HCT116 (cell line): ENCODE data around the gene PRSS27. TPM values are rescaled to one million over a fixed set of nuclear protein-coding genes. Genes with fewer than 3 reads are reported as not detected.

Experiments used
- ATAC-seq: fragments of 200-7000 bp; cut with Tn5 transposase; 2 replicates; pipeline ENCODE4 v1.9.1; 2020; ENCODE audit warnings: mild to moderate bottlenecking, moderate library complexity
- BruUV-seq: library from RNA; stranded (reverse); fragments of 400-500 nt; replicated peaks from 2 replicates; lab custom pipeline; 2021; lab: Mats Ljungman, UMichigan
- CTCF ChIA-PET: fragments of 300-600 bp; sonication (Branson Sonifier 250); formaldehyde crosslinking; loops from one replicate; lab custom pipeline; 2021; ENCODE audit warnings: antibody characterized with exemption; lab: Charles Lee
- POLR2A ChIA-PET: fragments of 300-600, 350-600 bp; sonication (Branson Sonifier 250); formaldehyde crosslinking; loops from one replicate; lab custom pipeline; 2021; ENCODE audit warnings: antibody characterized with exemption; lab: Charles Lee
- RAD21 ChIA-PET, 2 experiments: fragments of 300-600 bp; sonication (Branson Sonifier 250); formaldehyde crosslinking; loops; one replicate each; lab custom pipeline; 2023; ENCODE audit warnings: low total read pairs in 2 of 2; ENCODE audit not compliant: uncharacterized antibody in 2 of 2, unreplicated experiment in 2 of 2, low non-redundant PET in 1 of 2; lab: Charles Lee
- DNase-seq: peaks from one replicate; pipeline ENCODE4 v3.0.0-alpha.2; 2010; ENCODE audit warnings: low read depth, low spot score
- H2AFZ ChIP-seq: fragments of 200-600 bp; shearing (Covaris generic), sonication (generic); 2 replicates; pipeline ENCODE4 v1.6.1; 2017; ENCODE audit warnings: low read depth, mixed run types, mixed read lengths, antibody characterized with exemption, low read length; ENCODE audit not compliant: poor library complexity, severe bottlenecking
- H3K27ac ChIP-seq: 2 replicates; pipeline ENCODE4 v1.5.1; 2012; ENCODE audit warnings: low read depth, low read length
- H3K27me3 ChIP-seq: fragments of 200-600 bp; sonication (generic); 2 replicates; pipeline ENCODE4 v1.6.1; 2016; ENCODE audit warnings: mixed run types, low read length, mixed read lengths; ENCODE audit not compliant: insufficient read depth
- H3K36me3 ChIP-seq, 2 experiments: fragments of 200-500 bp in 1 of 2; fragments of 200-600 bp in 1 of 2; sonication (Bioruptor generic) in 1 of 2; sonication (generic) in 1 of 2; 2 replicates each; pipeline versions ENCODE4 v1.5.1 to v1.6.1; 2014 to 2016; ENCODE audit warnings: low read length in 2 of 2, inconsistent platforms in 1 of 2, mixed read lengths in 1 of 2, mixed run types in 1 of 2; ENCODE audit not compliant: insufficient read depth in 2 of 2, control insufficient read depth in 1 of 2
- H3K4me1 ChIP-seq, 2 experiments: fragments of 200-600 bp in 1 of 2; sonication (generic) in 1 of 2; 2 replicates each; pipeline versions ENCODE4 v1.5.1 to v1.6.1; 2012 to 2017; ENCODE audit warnings: low read length in 2 of 2, inconsistent platforms in 1 of 2, mild to moderate bottlenecking in 1 of 2, mixed read lengths in 1 of 2, mixed run types in 1 of 2, moderate library complexity in 1 of 2; ENCODE audit not compliant: insufficient read depth in 2 of 2, control insufficient read depth in 1 of 2
- H3K4me2 ChIP-seq: fragments of 200-600 bp; sonication (generic); 2 replicates; pipeline ENCODE4 v1.6.1; 2017; ENCODE audit warnings: mixed run types, low read length, mixed read lengths
- H3K4me3 ChIP-seq, 2 experiments: fragments of 200-600 bp in 1 of 2; sonication (generic) in 1 of 2; replicated peaks in 1 of 2; 2 replicates each; pipeline ENCODE4 v1.5.1; 2011 to 2016; ENCODE audit warnings: low read length in 2 of 2, control low read depth in 1 of 2, low read depth in 1 of 2, mild to moderate bottlenecking in 1 of 2, mixed read lengths in 1 of 2, mixed run types in 1 of 2
- H3K79me2 ChIP-seq: fragments of 200-600 bp; sonication (generic); 2 replicates; pipeline ENCODE4 v1.6.1; 2017; ENCODE audit warnings: mild to moderate bottlenecking, mixed run types, low read length, moderate library complexity, mixed read lengths; ENCODE audit not compliant: insufficient read depth
- H3K9ac ChIP-seq: fragments of 200-600 bp; sonication (generic); 2 replicates; pipeline ENCODE4 v1.6.1; 2016; ENCODE audit warnings: low read length, mixed read lengths
- H3K9me2 ChIP-seq: fragments of 200-600 bp; sonication (generic), shearing (Covaris generic); 2 replicates; pipeline ENCODE4 v1.6.1; 2017; ENCODE audit warnings: mixed run types, mild to moderate bottlenecking, moderate library complexity; ENCODE audit not compliant: insufficient read depth
- H3K9me3 ChIP-seq, 2 experiments: fragments of 200-500 bp in 1 of 2; fragments of 200-600 bp in 1 of 2; sonication (Bioruptor generic) in 1 of 2; sonication (generic) in 1 of 2; 2 replicates each; pipeline ENCODE4 v1.6.1; 2014 to 2017; ENCODE audit warnings: low read length in 2 of 2, mixed read lengths in 2 of 2, inconsistent platforms in 1 of 2, low read depth in 1 of 2, mild to moderate bottlenecking in 1 of 2, mixed run types in 1 of 2, moderate library complexity in 1 of 2; ENCODE audit not compliant: control insufficient read depth in 1 of 2, insufficient read depth in 1 of 2
- H4K20me1 ChIP-seq: fragments of 200-600 bp; sonication (generic), shearing (Covaris generic); 2 replicates; pipeline ENCODE4 v1.6.1; 2017; ENCODE audit warnings: mixed run types, mild to moderate bottlenecking, moderate library complexity; ENCODE audit not compliant: insufficient read depth
- CBX3 ChIP-seq: IDR thresholded peaks from 2 replicates; pipeline ENCODE4 v1.6.1; 2012; ENCODE audit warnings: low read depth
- CTCF ChIP-seq, 3 experiments: fragments of 200-600 bp in 1 of 3; sonication (generic) in 1 of 3; IDR thresholded peaks in 2 of 3; conservative IDR thresholded peaks in 1 of 3; 2 replicates each; pipeline ENCODE4 v1.5.1; 2012 to 2017; ENCODE audit warnings: low read depth in 2 of 3, low read length in 2 of 3, antibody characterized with exemption in 1 of 3, borderline replicate concordance in 1 of 3, control low read depth in 1 of 3, mild to moderate bottlenecking in 1 of 3, mixed read lengths in 1 of 3, mixed run types in 1 of 3, moderate library complexity in 1 of 3; ENCODE audit not compliant: insufficient read depth in 1 of 3
- ELF1 ChIP-seq: IDR thresholded peaks from 2 replicates; pipeline ENCODE4 v1.6.1; 2012; ENCODE audit warnings: low read depth, borderline replicate concordance
- EZH2phosphoT487 ChIP-seq: fragments of 200-600 bp; IDR thresholded peaks from 2 replicates; pipeline ENCODE4 v1.6.1; 2018; ENCODE audit warnings: antibody characterized with exemption, borderline replicate concordance
- FOSL1 ChIP-seq: IDR thresholded peaks from 2 replicates; pipeline ENCODE4 v1.6.1; 2012; ENCODE audit warnings: low read depth
- JUND ChIP-seq: IDR thresholded peaks from 2 replicates; pipeline ENCODE4 v1.6.1; 2012
- MAX ChIP-seq: IDR thresholded peaks from 2 replicates; pipeline ENCODE4 v1.6.1; 2012
- POLR2A ChIP-seq: IDR thresholded peaks from 2 replicates; pipeline ENCODE4 v1.7.0; 2011; ENCODE audit warnings: borderline replicate concordance; ENCODE audit not compliant: insufficient read depth, insufficient read length; ENCODE audit errors: extremely low read depth
- REST ChIP-seq: IDR thresholded peaks from 2 replicates; pipeline ENCODE4 v1.6.1; 2012; ENCODE audit warnings: low read depth
- SIN3A ChIP-seq: IDR thresholded peaks from 2 replicates; pipeline ENCODE4 v1.6.1; 2012; ENCODE audit warnings: low read depth
- SP1 ChIP-seq: IDR thresholded peaks from 2 replicates; pipeline ENCODE4 v1.6.1; 2012; ENCODE audit warnings: low read depth
- YY1 ChIP-seq: IDR thresholded peaks from 2 replicates; pipeline ENCODE4 v1.6.1; 2011; ENCODE audit warnings: low read length, low read depth, moderate library complexity, mild to moderate bottlenecking; ENCODE audit not compliant: insufficient replicate concordance; ENCODE audit errors: extremely low read depth
- ZBTB33 ChIP-seq: IDR thresholded peaks from 2 replicates; pipeline ENCODE4 v1.6.1; 2011; ENCODE audit warnings: mild to moderate bottlenecking, low read length, moderate library complexity; ENCODE audit not compliant: insufficient replicate concordance; ENCODE audit errors: extremely low read depth
- ZNF274 ChIP-seq: fragments of 200-500 bp; sonication (Bioruptor generic); IDR thresholded peaks from 2 replicates; pipeline ENCODE4 v1.6.1; 2014; ENCODE audit warnings: mild to moderate bottlenecking, low read depth, low read length, inconsistent platforms
- intact Hi-C: fragments of 100-400 bp; cut with micrococcal nuclease; formaldehyde crosslinking; loops from 2 replicates; pipeline ENCODE4 v1.10.0; 2022
- total RNA-seq: library from RNA; stranded (reverse); gene quantifications from one replicate; pipeline ENCODE4 v1.2.1, GENCODE V29; 2021; ENCODE audit not compliant: unreplicated experiment

Gene PRSS27
- total RNA-seq, 1 experiment from 2014 or later = 3.3 TPM

- peak; percentile 70 for TF ChIP-seq SP1
- TF ChIP-seq ELF1 = peak; percentile 84; the same call in 1 of the 2 replicates
- TF ChIP-seq POLR2A = no peak
- TF ChIP-seq ZNF274 = no peak
- 0 out of 2 replicates have a peak, but pooled peaks have one; percentile 31 for TF ChIP-seq SIN3A
These were observed 46.7 kb downstream of the PRSS27 start (continued) for GRCh38 chr16:2673066-2673999.

- H3K4me3 ChIP-seq = no peak overlapping the region
- H3K4me2 ChIP-seq = peak overlapping the region; percentile 78; the same call in 1 of the 2 replicates
- TF ChIP-seq ZBTB33 (no peak), EZH2phosphoT487 (no peak), POLR2A (no peak), CBX3 (no peak), YY1 (no peak), MAX (no peak), REST (no peak), FOSL1 (no peak), JUND (no peak), CTCF (IDR thresholded peaks at IDR 0.05 in 2 of 3, conservative IDR thresholded peaks at IDR 0.05 in 1 of 3; ENCODE audit: borderline replicate concordance in 1 of 3, insufficient read depth in 1 of 3, low read depth in 2 of 3, low read length in 2 of 3) (no peak)
- H3K9ac ChIP-seq = no peak overlapping the region
- no peak for ATAC-seq
- H4K20me1 ChIP-seq = no peaks in the 10 kb centered on the region
- no peak for DNase-seq
- CTCF ChIA-PET = no interaction called here
- H3K27ac ChIP-seq = no peak overlapping the region
- H3K9me2 ChIP-seq = no peaks in the 10 kb centered on the region
- peaks cover 25 to 36% of the 10 kb centered on the region in 2 experiments for H3K4me1 ChIP-seq
- peaks cover 9% of the 10 kb centered on the region for H3K79me2 ChIP-seq
- intact Hi-C loops = no loop called here
- RAD21 ChIA-PET = no interaction called here
- H3K36me3 ChIP-seq = no peaks in the 10 kb centered on the region; a peak in 1 of 4 replicates
- H3K9me3 ChIP-seq = no peaks in the 10 kb centered on the region
- POLR2A ChIA-PET = no interaction called here
- no TSS peak for BruUV-seq
- no peaks in the 10 kb centered on the region for H3K27me3 ChIP-seq
- H2AFZ ChIP-seq = no peak overlapping the region
These were observed 48.3 kb downstream of the PRSS27 start for GRCh38 chr16:2671741-2672140.
